ENCODE measurements around the gene COLEC12. TPM values are rescaled to one million over a fixed set of nuclear protein-coding genes. Genes with fewer than 3 reads are reported as not detected.

Gene COLEC12
- total RNA-seq, 2 experiments from 2014 or later, result not detected

- DNase-seq (peak in 3 of 14 experiments; percentile 15 to 38 (median 20)), ATAC-seq (ENCODE audit: poor library complexity) (no peak)
- TF ChIP-seq CTCF (IDR thresholded peaks at IDR 0.05), result no peak
- Histone ChIP-seq H3K4me3 (ENCODE audit: low read length) (no peak overlapping the region), H3K4me1 (ENCODE audit: insufficient read depth, low read length) (no peaks in the 10 kb centered on the region), H3K27me3 (ENCODE audit: control insufficient read depth in 1 of 2, insufficient read depth in 2 of 2, low read length in 2 of 2) (no peaks in the 10 kb centered on the region), H3K9me3 (ENCODE audit: control insufficient read depth in 1 of 2, insufficient read depth in 1 of 2, low read length in 2 of 2) (no peaks in the 10 kb centered on the region), H3K27ac (ENCODE audit: low read depth in 1 of 2, low read length in 2 of 2) (no peak overlapping the region), H3K36me3 (ENCODE audit: insufficient read depth, low read length) (no peaks in the 10 kb centered on the region)
- ChIA-PET POLR2A (no interaction called here), CTCF (no interaction called here)
- no peak overlapping the region for H3K27ac Mint-ChIP-seq
- intact Hi-C loops (cut with DNase I, micrococcal nuclease), result no loop called here
- H3K4me1 Mint-ChIP-seq (ENCODE audit: low read depth), result no peaks in the 10 kb centered on the region
- no peaks in the 10 kb centered on the region for H3K36me3 Mint-ChIP-seq (ENCODE audit: low read depth)
- H3K4me3 Mint-ChIP-seq, result no peak overlapping the region
- H3K27me3 Mint-ChIP-seq, result no peaks in the 10 kb centered on the region
- no peaks in the 10 kb centered on the region for H3K9me3 Mint-ChIP-seq
Observed at GRCh38 chr18:477565-477964, 22.9 kb downstream of the COLEC12 start.

GRCh38 chr18:476251-476664 lies 24.2 kb downstream of the COLEC12 start:
- no peak for TF ChIP-seq CTCF (IDR thresholded peaks at IDR 0.05)
- no peaks in the 10 kb centered on the region for H3K9me3 Mint-ChIP-seq
- no peak for ATAC-seq (ENCODE audit: poor library complexity)

GRCh38 chr18:475202-476031 lies 25.1 kb downstream of the COLEC12 start:
- Histone ChIP-seq H3K27ac (ENCODE audit: low read depth in 1 of 2, low read length in 2 of 2) (no peak overlapping the region), H3K4me3 (ENCODE audit: low read length) (no peak overlapping the region), H3K9me3 (ENCODE audit: control insufficient read depth in 1 of 2, insufficient read depth in 1 of 2, low read length in 2 of 2) (no peaks in the 10 kb centered on the region), H3K36me3 (ENCODE audit: insufficient read depth, low read length) (no peaks in the 10 kb centered on the region), H3K27me3 (ENCODE audit: control insufficient read depth in 1 of 2, insufficient read depth in 2 of 2, low read length in 2 of 2) (no peaks in the 10 kb centered on the region), H3K4me1 (ENCODE audit: insufficient read depth, low read length) (no peaks in the 10 kb centered on the region)
- Mint-ChIP-seq H3K9me3 (no peaks in the 10 kb centered on the region), H3K4me1 (ENCODE audit: low read depth) (no peaks in the 10 kb centered on the region), H3K36me3 (ENCODE audit: low read depth) (no peaks in the 10 kb centered on the region), H3K27me3 (no peaks in the 10 kb centered on the region), H3K4me3 (no peak overlapping the region), H3K27ac (no peak overlapping the region)
- intact Hi-C loops (cut with DNase I, micrococcal nuclease), result no loop called here
- ChIA-PET POLR2A (no interaction called here), CTCF (no interaction called here)
- no peak for TF ChIP-seq CTCF (IDR thresholded peaks at IDR 0.05)
- no peak for DNase-seq
- no peak for ATAC-seq (ENCODE audit: poor library complexity)

More at GRCh38 chr18:476251-476664, 24.2 kb downstream of the COLEC12 start:
- intact Hi-C loops (cut with DNase I, micrococcal nuclease), result no loop called here
- POLR2A ChIA-PET, result no interaction called here
- Histone ChIP-seq H3K4me1 (ENCODE audit: insufficient read depth, low read length) (no peaks in the 10 kb centered on the region), H3K27me3 (ENCODE audit: control insufficient read depth in 1 of 2, insufficient read depth in 2 of 2, low read length in 2 of 2) (no peaks in the 10 kb centered on the region), H3K36me3 (ENCODE audit: insufficient read depth, low read length) (no peaks in the 10 kb centered on the region), H3K9me3 (ENCODE audit: control insufficient read depth in 1 of 2, insufficient read depth in 1 of 2, low read length in 2 of 2) (no peaks in the 10 kb centered on the region), H3K27ac (ENCODE audit: low read depth in 1 of 2, low read length in 2 of 2) (no peak overlapping the region), H3K4me3 (ENCODE audit: low read length) (no peak overlapping the region)
- H3K27me3 Mint-ChIP-seq, result no peaks in the 10 kb centered on the region
- no peak overlapping the region for H3K27ac Mint-ChIP-seq
- no peaks in the 10 kb centered on the region for H3K4me1 Mint-ChIP-seq (ENCODE audit: low read depth)
- DNase-seq, result no peak
- CTCF ChIA-PET, result no interaction called here
- H3K36me3 Mint-ChIP-seq (ENCODE audit: low read depth), result no peaks in the 10 kb centered on the region
- no peak overlapping the region for H3K4me3 Mint-ChIP-seq

All from CD4-positive, alpha-beta T cell (primary cell).